Uterus (tissue), 2 donors: ENCODE measurements around the gene ZMYND8.
"Not testable (repeated sequence)": the region's sequence is repeated elsewhere in the genome, so short reads cannot be mapped to it uniquely, and the experiment has no call there.

ENCODE experiments used
- CTCF ChIP-seq, 4 experiments: fragments of 200-600 bp in 2 of 4; fragments of 450-650 bp in 2 of 4; sonication (generic) in 2 of 4; IDR thresholded peaks; one replicate each; pipeline ENCODE4 v1.5.1; 2016 to 2019; ENCODE audit warnings: antibody characterized with exemption in 4 of 4, mild to moderate bottlenecking in 2 of 4, moderate library complexity in 1 of 4
- POLR2A ChIP-seq, 2 donors: fragments of 450-650 bp; IDR thresholded peaks; one replicate each; pipeline ENCODE4 v1.6.1; 2016; ENCODE audit warnings: antibody characterized with exemption in 2 of 2, mild to moderate bottlenecking in 1 of 2, moderate library complexity in 1 of 2

- not testable (repeated sequence) for TF ChIP-seq CTCF, POLR2A (IDR thresholded peaks at IDR 0.05)
These were observed 29.5 kb upstream of the ZMYND8 start for GRCh38 chr20:47385968-47386367.
